Stimulated activated CD4-positive, alpha-beta T cell treated with anti-CD3 and anti-CD28 coated beads, Interleukin-4, amount 100 ng/mL, for 24 hours (primary cell): ENCODE measurements around the gene COL9A1.

Experiments
- DNase-seq: peaks from one replicate; pipeline ENCODE4 v3.0.0-alpha.2; 2020

Gene COL9A1

DNA sequence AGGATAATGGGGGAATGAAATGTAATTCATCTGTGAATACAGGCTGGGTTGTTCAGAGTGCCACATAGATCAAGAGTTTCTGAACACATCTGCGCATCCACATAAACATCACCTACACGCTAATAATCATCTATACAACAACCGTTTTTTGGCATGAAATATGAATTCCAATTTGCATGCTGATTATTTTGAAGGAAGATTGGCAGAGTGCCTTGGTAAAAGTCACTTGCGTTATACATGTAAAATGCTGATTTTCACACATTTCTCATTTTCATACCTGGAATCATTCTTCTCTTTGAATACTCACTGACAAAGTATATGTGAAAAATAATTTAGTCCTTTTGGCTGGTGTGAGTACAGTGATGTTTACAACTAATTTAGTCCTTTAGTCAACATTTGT, 17.7 kb downstream of the COL9A1 start:
- no peak for DNase-seq

DNA sequence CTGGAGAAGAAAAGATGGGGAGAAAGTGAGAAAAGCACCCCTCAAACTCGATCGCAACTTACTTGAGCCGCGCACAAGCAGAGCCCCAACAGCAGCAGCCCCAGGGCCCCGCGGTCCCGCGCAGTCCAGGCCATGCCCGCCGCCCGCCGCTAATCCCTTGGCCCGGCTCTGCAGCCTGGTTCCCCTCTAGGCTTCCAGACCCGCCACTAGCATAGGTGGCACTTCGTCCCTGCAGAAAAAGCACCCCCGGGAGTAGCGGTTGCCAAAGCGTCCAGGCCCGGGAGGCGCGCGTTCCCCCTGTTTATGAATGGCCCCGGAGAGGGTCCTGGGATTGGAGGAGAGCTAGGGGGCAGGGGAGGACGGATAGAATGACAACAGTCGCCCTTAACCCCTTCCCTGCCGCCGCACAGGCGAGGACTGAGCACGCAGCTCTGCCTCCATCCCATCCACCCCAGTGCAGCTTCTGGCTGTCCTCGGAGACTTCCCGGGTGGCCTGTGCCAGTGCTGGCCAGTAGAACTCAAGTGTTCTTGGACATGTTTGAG, 19.9 kb downstream of the COL9A1 start:
- no peak for DNase-seq

DNA sequence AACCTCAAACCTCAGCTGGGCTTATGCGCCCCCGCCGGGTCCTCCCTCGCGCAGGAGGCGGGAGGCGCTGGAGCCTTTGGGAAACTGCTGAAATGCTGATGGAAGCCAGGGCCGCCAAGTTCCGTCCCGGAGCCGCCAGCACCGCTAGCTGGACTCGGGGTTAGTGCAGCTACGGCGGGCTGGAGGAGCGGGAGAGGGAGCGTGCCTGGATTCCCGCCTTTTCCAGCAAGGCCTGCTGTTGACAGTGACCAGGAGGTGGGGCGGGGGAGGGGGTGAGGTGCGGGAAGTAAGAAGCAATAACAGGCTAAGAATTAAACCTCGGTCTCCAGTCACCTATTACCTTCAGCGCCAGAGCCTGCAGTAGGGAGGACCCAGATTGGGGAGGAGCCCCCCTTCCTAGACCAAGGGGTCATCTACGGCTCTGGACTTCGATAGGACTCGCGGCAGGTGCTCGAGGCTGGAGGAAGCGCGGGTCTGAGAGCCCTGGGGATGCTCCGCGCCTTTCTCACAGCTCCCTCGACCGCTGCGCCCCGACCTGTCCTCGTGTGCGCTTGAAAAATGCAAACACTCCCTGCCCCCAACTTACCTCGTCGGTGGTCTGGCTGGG, 20.5 kb downstream of the COL9A1 start:
- DNase-seq: no peak

DNA sequence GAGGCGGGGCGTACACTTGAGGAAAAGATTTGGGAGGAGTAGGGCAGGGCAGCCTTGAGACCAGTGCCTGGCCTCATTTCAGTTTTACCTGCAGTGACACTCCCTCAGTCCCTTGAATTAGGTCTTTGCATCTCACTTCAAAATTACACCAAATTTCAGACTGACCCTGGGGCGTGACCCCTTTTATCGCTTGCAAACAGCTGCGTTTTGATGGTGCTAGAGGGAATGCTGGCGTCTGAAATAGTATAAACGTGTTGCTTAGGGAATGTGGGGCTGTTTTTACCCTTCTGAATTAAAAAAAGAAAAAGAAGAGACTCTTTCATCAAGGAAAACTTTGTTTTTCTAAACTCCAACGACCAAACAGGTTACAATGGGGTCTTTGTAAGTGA, 21.0 kb downstream of the COL9A1 start:
- DNase-seq: no peak

DNA sequence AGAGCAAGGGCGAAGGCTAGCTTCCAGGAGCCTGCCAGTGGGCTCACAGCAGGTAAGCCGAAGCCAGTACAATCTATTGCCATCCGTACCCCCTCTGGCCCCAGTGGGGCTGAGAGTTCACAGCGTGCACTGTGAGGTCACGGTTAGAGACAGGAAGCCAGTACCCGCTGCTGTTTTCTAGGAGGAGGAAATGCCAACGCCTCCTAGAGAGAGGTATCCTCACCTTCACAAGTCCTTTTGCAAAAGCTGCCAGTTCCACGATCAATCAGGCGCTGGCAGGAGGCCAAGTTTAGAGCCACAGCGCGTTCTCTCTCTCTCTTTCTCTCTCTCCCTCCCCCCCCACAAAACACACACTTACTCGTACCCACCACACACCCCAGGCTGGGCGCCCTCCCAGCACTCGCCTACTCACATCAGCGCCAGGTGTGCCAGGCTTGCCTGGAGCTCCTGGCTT, 22.5 kb downstream of the COL9A1 start:
- DNase-seq: no peak

DNA sequence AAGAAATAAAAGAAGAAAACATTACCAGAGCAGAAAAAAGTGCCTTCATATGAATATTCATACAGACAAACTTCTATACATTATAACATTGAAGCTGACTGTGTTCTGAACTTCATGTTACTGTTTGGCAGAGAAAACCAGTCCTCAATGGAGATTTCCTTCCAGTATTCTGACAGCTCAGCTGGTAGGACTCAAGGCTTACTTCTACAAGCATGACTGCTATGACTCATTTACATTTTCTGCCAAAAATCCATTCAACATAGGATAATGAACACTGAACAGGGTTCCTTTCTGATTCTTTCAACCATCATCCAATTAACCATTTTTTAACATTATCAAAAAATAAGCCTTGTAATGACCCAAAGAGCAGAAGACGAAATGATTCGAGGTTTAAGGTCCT, 25.4 kb downstream of the COL9A1 start:
- DNase-seq: no peak

DNA sequence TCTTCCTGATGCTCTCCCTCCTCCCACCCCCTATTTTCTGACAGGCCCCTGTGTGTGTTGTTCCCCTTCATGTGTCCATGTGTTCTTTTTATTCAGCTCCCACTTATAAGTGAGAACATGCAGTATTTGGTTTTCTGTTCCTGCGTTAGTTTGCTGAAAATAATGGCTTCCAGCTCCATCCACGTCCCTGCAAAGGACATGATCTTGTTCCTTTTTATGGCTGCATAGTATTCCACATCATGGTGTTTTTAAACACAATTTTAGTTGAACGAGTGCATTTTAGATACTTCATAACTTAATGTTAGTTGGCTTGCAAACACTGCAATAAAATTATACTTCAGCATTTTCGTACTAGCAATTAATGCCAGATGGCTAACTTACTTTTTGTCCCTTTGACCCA, 28.5 kb downstream of the COL9A1 start:
- no peak for DNase-seq

DNA sequence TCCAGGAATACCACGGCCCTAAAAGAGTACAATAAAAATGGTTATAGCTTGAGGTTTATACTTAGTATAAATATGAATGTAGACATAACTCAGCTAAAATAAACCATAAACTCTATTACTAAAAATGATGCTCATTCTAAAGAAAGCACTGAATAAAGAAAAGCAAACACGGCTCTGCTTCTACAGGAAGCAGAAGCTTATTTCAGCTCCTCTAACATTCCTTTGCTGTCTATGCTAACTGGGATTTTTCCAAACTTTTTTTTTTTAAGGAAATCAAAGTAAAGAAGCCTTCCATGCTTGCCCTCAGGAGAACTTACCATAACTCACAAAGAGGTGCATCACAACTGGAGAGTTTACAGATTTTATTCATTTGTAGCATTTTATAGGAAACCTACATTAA, 30.8 kb downstream of the COL9A1 start:
- DNase-seq: no peak

DNA sequence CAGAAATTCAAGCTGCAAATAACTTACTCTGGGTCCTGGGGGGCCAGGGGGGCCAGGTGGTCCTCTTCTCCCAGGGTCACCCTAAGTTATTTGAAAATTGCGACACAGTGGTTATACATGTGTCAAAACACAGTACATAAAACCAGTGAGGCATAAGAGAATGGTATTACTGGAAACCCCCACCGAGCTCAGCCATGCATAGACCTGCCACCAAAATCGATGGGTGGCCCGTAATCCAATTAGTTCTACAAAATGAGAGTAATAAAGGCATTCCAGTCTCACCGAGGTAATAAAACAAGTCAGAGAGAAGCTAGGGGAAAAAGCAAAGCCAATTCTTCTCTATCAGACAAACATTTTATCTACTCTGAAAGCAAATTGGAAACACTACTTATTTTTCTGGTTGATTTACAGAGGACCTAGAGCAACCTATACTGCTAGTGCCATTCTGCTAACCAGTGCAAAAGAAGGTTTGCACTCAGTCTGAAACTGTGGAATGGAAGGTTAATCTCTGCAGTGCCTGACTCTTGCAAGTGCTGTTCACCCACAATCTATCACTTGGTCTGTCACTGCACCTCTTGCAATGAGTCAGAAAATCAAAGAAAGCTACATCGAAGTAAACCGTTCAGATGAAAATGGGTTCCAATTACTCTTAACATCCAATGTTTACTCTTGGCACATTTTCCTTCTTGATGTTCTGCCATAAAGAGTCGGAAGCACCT, 32.4 kb downstream of the COL9A1 start:
- no peak for DNase-seq

DNA sequence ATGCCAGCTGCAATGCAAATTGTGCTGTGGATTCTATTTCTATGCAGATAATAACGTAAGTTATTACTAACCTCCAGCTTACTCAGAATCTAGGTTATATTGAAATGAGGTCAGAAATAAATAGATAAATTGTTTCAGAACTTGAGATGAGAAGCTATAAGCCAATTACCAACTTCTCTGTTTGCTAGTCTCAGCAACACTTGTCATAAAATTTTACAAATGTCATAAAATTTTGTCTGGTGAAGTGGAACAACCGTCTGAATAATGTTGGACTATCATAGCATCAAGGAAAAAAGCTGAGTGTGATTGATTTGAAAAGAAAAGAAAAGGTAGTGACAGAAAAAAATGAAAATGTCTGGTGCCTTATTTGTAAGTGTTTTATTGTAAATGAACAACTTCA, 36.7 kb downstream of the COL9A1 start:
- DNase-seq: no peak

DNA sequence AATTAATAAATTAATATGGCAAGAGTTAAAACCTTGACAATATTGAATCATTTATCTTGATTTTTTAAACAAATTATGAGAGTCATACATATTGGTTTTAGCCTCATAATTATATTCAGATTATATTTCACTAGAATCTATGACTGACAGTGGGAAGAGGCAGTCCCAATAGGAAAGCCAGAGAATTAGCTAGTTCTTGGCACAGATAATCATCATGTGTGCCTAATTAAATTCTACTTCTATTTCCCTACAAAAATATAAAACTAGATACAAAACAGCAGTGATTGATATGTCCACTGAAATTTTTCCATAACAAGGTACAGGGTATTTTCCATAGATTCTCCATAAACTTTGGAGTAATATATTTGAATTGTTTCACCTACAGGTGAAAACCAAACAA, 38.6 kb downstream of the COL9A1 start:
- no peak for DNase-seq

DNA sequence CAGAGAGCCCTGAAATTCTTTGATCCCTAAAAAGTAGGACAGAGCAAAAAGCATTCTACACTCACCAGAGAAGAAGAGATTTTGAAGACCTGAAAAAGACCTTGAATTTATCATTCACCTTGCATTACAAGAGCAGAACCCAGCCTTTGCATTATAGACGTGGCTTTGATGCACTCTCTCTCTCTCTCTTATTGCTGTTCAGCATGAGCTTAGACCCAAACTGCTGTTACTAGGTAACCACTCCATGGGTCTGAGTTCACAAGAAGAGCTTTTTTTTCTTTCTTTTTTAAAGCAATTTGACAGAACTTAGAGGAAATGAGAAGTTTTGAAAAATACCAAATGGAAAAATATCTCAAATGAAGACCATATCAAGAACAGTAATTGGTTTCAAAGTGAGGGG, 44.4 kb downstream of the COL9A1 start:
- no peak for DNase-seq

DNA sequence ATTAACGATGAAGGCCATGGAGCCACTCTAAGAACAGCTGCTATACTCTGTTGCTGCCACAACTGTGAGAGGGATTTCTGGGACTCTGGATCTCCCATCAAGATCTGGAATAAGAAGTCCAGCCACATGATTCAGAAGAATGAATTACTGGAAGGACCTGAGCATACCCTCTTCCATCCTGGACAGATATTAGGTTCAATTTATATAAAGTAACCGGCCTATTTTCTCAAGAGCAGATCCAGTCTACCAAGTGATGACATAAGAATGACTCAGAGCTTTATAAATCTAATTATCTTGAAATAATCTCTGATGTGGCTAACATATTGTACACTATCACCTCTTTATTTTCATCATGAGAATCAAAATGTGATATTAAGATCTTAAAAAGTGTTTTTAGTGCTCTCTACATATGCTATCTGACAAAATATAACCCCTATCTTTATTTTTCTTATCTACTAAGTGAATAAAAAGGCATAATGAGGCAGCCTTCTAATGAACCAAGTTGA, 45.1 kb downstream of the COL9A1 start:
- no peak for DNase-seq

DNA sequence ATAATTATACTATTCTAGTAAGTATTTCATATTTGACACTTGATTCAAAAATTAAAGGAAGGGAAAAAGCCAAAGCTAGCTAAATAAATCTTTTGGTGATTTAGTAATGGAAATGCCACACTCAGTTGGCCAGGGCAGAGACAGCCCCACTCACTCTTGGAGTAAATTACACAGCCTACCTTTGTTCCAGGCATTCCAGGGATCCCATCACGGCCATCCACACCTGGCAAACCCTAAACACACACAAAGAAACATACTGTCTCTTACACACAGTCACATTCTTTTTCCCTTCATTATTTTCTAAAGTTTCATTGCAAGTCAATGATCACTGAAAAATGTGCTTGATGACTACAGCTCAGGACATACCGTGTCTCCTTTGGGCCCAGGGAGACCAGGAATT, 48.1 kb downstream of the COL9A1 start:
- no peak for DNase-seq

DNA sequence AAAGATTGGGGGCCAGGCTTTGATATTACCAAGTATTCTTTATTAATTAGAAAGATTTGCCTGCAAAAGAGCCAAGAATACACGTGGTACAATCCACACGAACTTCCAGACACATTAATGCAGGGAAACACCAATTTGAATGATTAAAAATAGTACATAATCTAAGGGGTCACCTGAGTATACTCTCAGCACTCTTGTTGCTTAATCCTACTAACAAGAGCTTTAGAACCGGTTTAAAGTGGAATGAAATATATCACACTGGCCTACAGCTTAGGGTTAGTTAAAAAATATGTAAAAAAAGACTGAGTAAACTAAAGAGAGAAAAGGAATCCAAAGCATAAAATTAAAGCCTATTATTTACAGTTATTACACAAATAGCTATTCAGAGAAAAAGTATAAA, 49.0 kb downstream of the COL9A1 start:
- no peak for DNase-seq

DNA sequence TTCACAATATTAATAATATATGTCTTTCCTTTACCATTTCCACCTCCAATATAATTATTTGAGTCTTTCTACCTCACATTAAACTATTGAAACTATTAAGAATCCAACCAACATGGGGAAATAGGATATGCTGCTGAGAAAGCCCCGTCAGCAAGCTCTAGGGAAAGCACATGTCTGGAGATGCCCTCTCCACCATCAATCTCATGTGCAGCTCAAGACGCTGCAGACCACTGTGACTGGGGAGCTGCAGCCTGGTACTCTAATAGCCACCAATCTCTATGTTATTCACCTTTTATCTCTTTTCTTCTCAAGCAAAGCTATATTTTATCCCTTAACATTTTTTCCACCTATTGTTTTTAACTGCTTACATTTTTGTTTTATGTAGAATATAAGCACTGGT, 50.3 kb downstream of the COL9A1 start:
- no peak for DNase-seq

DNA sequence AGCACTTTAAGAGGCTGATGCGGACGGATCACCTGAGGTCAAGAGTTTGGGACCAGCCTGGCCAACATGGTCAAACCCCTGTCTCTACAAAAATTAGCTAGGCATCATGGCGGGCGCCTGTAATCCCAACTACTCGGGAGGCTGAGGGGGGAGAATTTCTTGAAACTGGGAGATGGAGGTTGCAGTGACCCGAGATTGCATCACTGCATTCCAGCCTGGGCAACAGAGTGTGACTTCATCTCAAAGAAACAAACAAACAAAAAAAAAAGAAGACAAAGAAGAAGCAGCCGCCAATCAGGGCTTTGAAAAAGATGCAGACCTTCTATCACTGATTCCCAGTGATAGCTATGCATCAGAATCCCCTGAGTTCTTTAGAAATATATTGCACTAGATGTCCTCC, 56.8 kb downstream of the COL9A1 start:
- DNase-seq: no peak

DNA sequence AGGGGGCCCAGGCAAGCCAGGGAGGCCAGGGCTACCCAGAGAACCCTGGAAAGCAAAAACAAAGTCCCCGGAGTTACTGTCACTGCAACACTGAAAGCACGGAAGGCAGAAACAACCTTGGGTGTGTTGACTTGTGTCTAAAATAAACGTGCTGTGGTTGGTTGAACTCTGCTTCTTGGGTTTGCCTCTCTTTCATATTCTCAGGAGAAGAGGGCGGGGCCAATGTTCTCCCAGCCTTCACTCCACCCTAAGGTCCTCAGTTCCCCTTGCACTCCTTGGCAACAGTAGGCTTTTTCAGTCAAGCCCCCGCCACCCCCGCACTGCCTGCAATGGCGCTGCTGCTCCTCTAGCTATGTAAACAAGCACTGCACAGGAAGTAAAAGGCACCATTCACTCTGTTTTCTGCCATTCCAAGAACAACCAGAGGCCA, 60.9 kb downstream of the COL9A1 start:
- DNase-seq: no peak

DNA sequence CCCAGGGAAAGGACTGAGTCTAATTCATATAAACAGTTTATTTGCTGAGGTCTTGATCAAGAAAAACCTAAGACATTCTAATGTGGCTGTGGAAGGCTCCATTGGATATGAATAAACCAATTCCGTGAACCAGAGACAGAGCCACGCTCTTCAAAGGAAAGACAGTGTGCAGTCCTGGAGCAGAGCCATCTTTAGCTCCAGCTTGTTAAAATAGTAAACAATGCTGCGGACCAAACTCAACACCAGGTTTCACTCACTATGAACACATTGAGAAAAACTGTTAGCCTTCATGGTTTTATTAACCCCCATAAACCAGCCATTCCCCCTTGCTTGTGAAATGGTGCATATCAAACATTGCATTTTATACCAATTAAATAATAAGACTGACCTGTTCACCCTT, 61.9 kb downstream of the COL9A1 start:
- no peak for DNase-seq

DNA sequence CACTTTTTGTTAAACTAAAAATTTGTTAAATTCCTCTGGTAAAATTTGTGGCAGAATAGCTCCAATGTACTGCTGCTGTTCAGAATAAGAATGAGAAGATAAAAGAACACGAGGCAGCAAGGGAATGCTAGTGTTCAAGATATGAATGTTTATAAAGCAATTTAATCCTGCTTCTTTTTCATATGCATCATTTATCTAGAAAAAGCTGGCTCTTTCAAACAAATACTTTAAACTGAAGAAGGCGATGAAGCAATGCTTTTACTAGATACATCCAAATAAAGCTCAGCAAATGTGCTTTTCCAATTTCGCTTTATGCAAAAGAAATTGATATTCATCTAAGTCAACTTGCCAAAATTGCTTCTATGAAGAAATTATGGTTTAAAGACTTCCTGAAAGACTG, 66.5 kb downstream of the COL9A1 start:
- no peak for DNase-seq

DNA sequence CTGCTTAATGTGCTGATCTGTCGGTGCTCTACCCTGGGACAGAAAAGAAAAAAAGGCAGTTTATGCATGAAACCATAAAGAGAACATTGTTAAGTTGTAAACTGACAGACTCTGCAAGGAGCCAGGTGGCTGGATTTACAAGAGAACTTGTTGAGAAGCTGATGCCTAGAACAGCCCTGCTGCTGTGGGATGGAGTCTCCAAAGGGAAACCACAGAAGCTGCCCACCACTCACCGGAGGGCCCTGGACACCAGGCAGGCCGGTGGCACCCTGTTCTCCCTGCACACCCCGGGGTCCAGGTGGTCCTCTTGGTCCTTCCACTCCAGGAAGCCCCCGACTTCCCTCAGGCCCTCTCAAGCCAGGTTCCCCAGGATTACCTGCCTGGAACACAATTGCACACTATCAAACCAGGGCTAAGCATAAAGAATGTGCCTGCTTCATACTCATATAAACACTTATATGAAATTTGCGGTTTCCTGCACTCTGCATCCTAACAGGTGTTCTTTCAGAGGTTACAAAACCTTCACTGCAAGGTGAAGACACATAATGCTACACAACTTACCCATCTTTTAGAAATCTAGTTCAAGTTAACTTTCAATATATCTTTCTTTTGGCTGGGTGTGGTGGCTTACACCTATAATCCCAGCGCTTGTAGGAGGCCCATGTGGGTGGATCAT, 68.2 kb downstream of the COL9A1 start:
- DNase-seq: no peak

DNA sequence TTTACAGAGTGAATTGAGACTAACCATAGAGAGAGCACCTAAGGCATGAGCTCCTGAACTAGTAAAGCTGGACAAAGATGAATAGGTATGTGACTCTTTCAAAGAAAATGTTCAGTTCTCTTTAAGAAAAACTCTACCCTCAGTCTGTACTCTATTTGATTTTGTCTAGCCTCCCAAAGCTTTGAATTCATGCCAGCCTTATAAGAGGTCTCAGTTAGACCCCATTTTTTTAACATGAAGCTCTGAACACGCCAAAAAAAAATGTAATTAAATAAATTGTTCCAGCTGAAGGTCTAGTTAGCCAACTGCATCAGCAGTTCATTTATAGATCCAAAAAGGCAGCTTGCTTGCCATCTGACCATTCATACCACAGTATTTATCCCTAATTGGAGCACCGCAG, 71.6 kb downstream of the COL9A1 start:
- no peak for DNase-seq

DNA sequence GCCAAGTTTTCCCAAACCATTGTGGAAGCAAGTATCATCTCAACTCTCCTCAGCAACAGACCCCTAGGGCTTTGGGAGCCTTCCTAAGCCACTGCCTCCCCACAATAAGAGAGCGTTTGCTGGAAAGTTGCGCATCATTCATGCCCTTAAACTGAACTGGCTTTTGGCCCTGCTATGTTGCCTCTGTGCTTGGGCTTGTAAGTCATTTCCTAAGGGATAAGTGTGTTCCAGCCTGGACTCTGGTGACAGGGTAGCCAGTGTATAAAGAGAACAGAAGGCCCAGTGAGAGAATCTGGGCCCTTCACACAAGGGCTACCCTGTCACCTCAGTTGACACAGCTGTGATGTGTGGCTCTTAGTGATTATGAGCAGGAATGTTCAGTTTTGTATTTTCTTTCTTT, 77.8 kb downstream of the COL9A1 start:
- DNase-seq: no peak

DNA sequence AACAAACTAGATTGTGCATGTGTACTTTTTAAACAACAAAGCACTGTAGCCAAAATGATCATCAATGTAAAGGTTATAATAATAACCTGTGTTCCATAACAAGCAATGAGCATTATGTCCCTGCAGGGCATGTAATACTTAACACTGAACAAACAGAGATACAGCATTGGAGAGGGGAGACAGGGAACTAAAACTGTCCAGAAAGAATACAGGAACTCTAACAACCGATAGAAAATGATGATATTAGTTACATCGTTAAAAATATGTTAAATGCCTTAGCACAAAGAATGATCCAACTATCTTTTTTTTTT, 80.5 kb downstream of the COL9A1 start:
- no peak for DNase-seq
